HCT116 (cell line): Measurements from ENCODE around the gene TBX2. TPM values are rescaled to one million over a fixed set of nuclear protein-coding genes. Genes with fewer than 3 reads are reported as not detected.

Source experiments
- total RNA-seq: library from RNA; stranded (reverse); gene quantifications from one replicate; pipeline ENCODE4 v1.2.1, GENCODE V29; 2021; ENCODE audit not compliant: unreplicated experiment

TBX2 gene
- total RNA-seq, 1 experiment from 2014 or later, result 0.71 TPM

Other genes with a start within 250 kb of the TBX2 start
- gene TBX4, start 52.6 kb downstream of the TBX2 start, total RNA-seq, result 0.27 TPM
- gene NACA2, start 191.4 kb downstream of the TBX2 start, total RNA-seq, result not detected